Activated naive CD8-positive, alpha-beta T cell treated with anti-CD3 and anti-CD28 coated beads, Interleukin-2, amount 10 ng/mL, durations not matched to agents 7 days and 5 days (primary cell): ENCODE results near the gene KIZ. TPM values are rescaled to one million over a fixed set of nuclear protein-coding genes. Genes with fewer than 3 reads are reported as not detected.

ENCODE experiments used
- ATAC-seq: fragments of 150-1000 bp; cut with Tn5 transposase; one replicate; pipeline ENCODE4 v1.10.0; 2021; ENCODE audit warnings: low read depth, moderate library complexity
- POLR2A ChIA-PET: fragments of 350-600 bp; sonication (Branson Sonifier 250); formaldehyde crosslinking; loops from one replicate; lab custom pipeline; 2021; ENCODE audit warnings: antibody characterized with exemption; lab: Charles Lee
- DNase-seq: peaks from one replicate; pipeline ENCODE4 v3.0.0; 2021
- H3K27ac Mint-ChIP-seq: one replicate; pipeline ENCODE4 v1.8.0; 2022; ENCODE audit warnings: mild to moderate bottlenecking, mixed read lengths
- H3K27me3 Mint-ChIP-seq: one replicate; pipeline ENCODE4 v1.8.0; 2022; ENCODE audit warnings: mild to moderate bottlenecking, moderate library complexity, mixed read lengths
- H3K36me3 Mint-ChIP-seq: one replicate; pipeline ENCODE4 v1.8.0; 2021; ENCODE audit warnings: mild to moderate bottlenecking, mixed read lengths
- H3K4me1 Mint-ChIP-seq: one replicate; pipeline ENCODE4 v1.8.0; 2021; ENCODE audit warnings: mixed read lengths
- H3K4me3 Mint-ChIP-seq: one replicate; pipeline ENCODE4 v1.8.0; 2022; ENCODE audit warnings: mild to moderate bottlenecking, moderate library complexity, mixed read lengths
- H3K9me3 Mint-ChIP-seq: one replicate; pipeline ENCODE4 v1.8.0; 2021; ENCODE audit warnings: mixed read lengths
- total RNA-seq, 2 experiments: library from RNA; stranded (reverse); gene quantifications; one replicate each; pipeline ENCODE4 v1.2.3, GENCODE V29; 2021

Gene KIZ
- total RNA-seq, 2 experiments from 2014 or later: 33.4 to 36.6 TPM

DNA sequence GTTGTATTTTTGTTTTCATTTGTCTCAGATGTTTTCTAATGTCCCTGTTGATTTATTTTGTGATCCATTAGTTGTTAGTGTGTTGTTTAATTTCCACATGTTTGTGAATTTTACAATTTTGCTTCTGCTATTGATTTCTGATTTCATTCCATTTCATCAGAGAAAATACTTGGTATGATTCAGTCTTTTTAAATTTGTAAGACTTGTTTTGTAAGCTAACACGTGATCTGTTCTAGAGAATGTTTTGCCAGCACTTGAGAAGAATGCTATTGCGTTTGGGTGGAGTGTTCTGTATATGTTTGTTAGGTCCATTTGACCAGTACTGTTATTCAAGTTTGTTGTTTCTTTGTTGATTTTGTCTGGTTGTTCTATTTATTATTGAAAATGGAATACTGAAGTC is 53.9 kb downstream of the KIZ start:
- no peak for ATAC-seq
- Mint-ChIP-seq H3K27ac (no peak overlapping the region), H3K4me3 (no peak overlapping the region), H3K4me1 (peaks cover 22% of the 10 kb centered on the region), H3K9me3 (peaks cover 4% of the 10 kb centered on the region), H3K27me3 (no peaks in the 10 kb centered on the region), H3K36me3 (peaks cover 24% of the 10 kb centered on the region)
- POLR2A ChIA-PET: no interaction called here
- no peak for DNase-seq

DNA sequence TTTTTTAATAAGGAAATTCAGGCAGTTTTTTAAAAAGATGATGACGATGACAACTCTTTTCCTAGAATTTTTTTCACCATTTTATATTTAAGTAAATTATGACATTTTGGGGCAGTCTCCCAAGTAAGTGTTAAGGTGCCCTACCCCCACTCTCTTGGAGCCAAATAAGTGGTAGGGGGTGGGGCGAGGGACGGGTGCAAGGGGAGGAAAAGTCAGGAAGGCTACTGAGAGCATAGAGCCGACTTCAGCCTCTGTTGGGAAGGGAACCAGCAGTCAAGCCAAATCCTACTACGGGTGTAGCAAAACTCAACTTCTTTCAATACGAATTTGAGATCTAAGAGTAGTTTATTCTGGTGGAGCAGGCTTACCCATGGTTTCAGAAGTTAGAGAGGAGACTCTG is 54.4 kb downstream of the KIZ start:
- Mint-ChIP-seq H3K4me3 (no peak overlapping the region), H3K27me3 (no peaks in the 10 kb centered on the region), H3K27ac (no peak overlapping the region), H3K9me3 (peaks cover 4% of the 10 kb centered on the region), H3K36me3 (peaks cover 24% of the 10 kb centered on the region), H3K4me1 (peaks cover 18% of the 10 kb centered on the region)
- ATAC-seq: no peak
- DNase-seq: no peak
- POLR2A ChIA-PET: no interaction called here

- Mint-ChIP-seq H3K4me3 (no peak overlapping the region), H3K27me3 (no peaks in the 10 kb centered on the region), H3K9me3 (peaks cover 4% of the 10 kb centered on the region), H3K36me3 (peaks cover 21% of the 10 kb centered on the region), H3K4me1 (peaks cover 10% of the 10 kb centered on the region), H3K27ac (no peak overlapping the region)
- ATAC-seq (no peak), DNase-seq (no peak)
- POLR2A ChIA-PET: no interaction called here
Observed at GRCh38 chr20:21181028-21181427, 55.1 kb downstream of the KIZ start.

- DNase-seq: no peak
- peaks cover 2% of the 10 kb centered on the region for H3K4me1 Mint-ChIP-seq
- peaks cover 15% of the 10 kb centered on the region for H3K36me3 Mint-ChIP-seq
- no peaks in the 10 kb centered on the region for H3K9me3 Mint-ChIP-seq
- no peaks in the 10 kb centered on the region for H3K27me3 Mint-ChIP-seq
- POLR2A ChIA-PET: interaction anchor here (1.1 kb wide), 1 partner anchor 36 kb away, joined by 3 read pairs; no protein-coding TSS in a partner anchor
- no peak overlapping the region for H3K4me3 Mint-ChIP-seq
- no peak for ATAC-seq
- no peak overlapping the region for H3K27ac Mint-ChIP-seq
Observed at GRCh38 chr20:21182832-21183563, 57.1 kb downstream of the KIZ start.

DNA sequence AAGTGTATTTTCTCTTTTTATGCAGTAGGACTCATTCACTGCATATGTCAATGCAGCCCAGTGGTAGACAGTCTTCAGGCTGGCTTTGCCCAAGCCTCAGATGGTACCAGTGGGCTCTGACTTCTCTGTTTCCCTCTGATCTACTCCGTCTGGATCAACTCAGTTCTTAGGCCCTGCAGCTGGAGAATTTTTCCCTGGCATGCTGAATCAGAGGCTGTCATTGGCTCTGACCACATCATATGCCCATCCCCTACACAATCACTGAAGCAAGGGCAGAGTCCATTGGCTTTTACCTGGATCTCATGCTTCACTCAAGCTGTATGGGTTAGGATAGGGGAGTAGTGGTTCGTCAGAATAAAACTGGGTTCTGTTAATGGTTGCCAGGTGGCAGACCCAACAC is 57.8 kb downstream of the KIZ start:
- H3K27me3 Mint-ChIP-seq: no peaks in the 10 kb centered on the region
- H3K9me3 Mint-ChIP-seq: no peaks in the 10 kb centered on the region
- no peak overlapping the region for H3K4me3 Mint-ChIP-seq
- no peak for DNase-seq
- peaks cover 1% of the 10 kb centered on the region for H3K4me1 Mint-ChIP-seq
- no peak for ATAC-seq
- no peak overlapping the region for H3K27ac Mint-ChIP-seq
- POLR2A ChIA-PET: no interaction called here
- peaks cover 13% of the 10 kb centered on the region for H3K36me3 Mint-ChIP-seq

- ATAC-seq (no peak), DNase-seq (no peak)
- H3K4me3 Mint-ChIP-seq: no peak overlapping the region
- POLR2A ChIA-PET: no interaction called here
- H3K9me3 Mint-ChIP-seq: no peaks in the 10 kb centered on the region
- peaks cover 10% of the 10 kb centered on the region for H3K36me3 Mint-ChIP-seq
- H3K4me1 Mint-ChIP-seq: no peaks in the 10 kb centered on the region
- H3K27me3 Mint-ChIP-seq: no peaks in the 10 kb centered on the region
- no peak overlapping the region for H3K27ac Mint-ChIP-seq
Observed at GRCh38 chr20:21184819-21185218, 58.9 kb downstream of the KIZ start.

- ATAC-seq: no peak
- Mint-ChIP-seq H3K27me3 (no peaks in the 10 kb centered on the region), H3K4me1 (peaks cover 2% of the 10 kb centered on the region), H3K27ac (no peak overlapping the region), H3K4me3 (no peak overlapping the region), H3K9me3 (no peaks in the 10 kb centered on the region), H3K36me3 (peaks cover 8% of the 10 kb centered on the region)
- no peak for DNase-seq
- POLR2A ChIA-PET: no interaction called here
Observed at GRCh38 chr20:21185849-21186248, 60.0 kb downstream of the KIZ start.

GRCh38 chr20:21189761-21190523 is 64.1 kb downstream of the KIZ start:
- Mint-ChIP-seq H3K36me3 (peaks cover 3% of the 10 kb centered on the region), H3K4me3 (no peak overlapping the region), H3K4me1 (peaks cover 4% of the 10 kb centered on the region), H3K27ac (no peak overlapping the region), H3K9me3 (no peaks in the 10 kb centered on the region), H3K27me3 (no peaks in the 10 kb centered on the region)
- DNase-seq (no peak), ATAC-seq (no peak)
- POLR2A ChIA-PET: no interaction called here

DNA sequence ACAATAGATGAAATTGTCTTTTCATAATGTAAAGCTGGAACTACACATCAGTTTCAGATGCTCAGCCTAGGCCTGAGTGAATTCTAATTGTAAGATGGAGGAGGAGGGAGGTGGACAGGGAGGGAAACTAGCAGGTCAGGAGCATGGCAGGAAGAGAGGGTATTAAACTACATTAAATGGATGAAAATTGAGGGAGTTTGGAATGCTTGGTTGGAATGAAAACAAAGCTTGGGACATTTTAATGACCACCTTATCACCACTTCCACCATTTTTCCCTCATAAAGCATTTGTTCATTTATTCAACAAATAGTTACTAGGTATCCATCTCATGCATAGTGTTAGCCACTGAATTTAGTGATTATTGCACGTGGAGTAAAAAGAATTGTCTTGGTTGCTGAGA is 65.0 kb downstream of the KIZ start:
- no peaks in the 10 kb centered on the region for H3K9me3 Mint-ChIP-seq
- H3K4me3 Mint-ChIP-seq: no peak overlapping the region
- peaks cover 4% of the 10 kb centered on the region for H3K4me1 Mint-ChIP-seq
- no peak overlapping the region for H3K27ac Mint-ChIP-seq
- H3K36me3 Mint-ChIP-seq: peaks cover 3% of the 10 kb centered on the region
- H3K27me3 Mint-ChIP-seq: no peaks in the 10 kb centered on the region
- ATAC-seq (no peak), DNase-seq (no peak)
- POLR2A ChIA-PET: interaction anchor here (0.6 kb wide), 1 partner anchor 66 kb away, joined by 4 read pairs; no protein-coding TSS in a partner anchor

- no peaks in the 10 kb centered on the region for H3K9me3 Mint-ChIP-seq
- DNase-seq: no peak
- no peaks in the 10 kb centered on the region for H3K27me3 Mint-ChIP-seq
- H3K4me1 Mint-ChIP-seq: peaks cover 4% of the 10 kb centered on the region
- no peak overlapping the region for H3K4me3 Mint-ChIP-seq
- H3K27ac Mint-ChIP-seq: no peak overlapping the region
- H3K36me3 Mint-ChIP-seq: no peaks in the 10 kb centered on the region
- POLR2A ChIA-PET: interaction anchor here (0.7 kb wide), 2 partner anchors 9 to 159 kb away, joined by 3 to 6 read pairs; no protein-coding TSS in a partner anchor
- no peak for ATAC-seq
Observed at GRCh38 chr20:21191839-21192238, 66.0 kb downstream of the KIZ start.

GRCh38 chr20:21202259-21202658 is 76.4 kb downstream of the KIZ start:
- H3K36me3 Mint-ChIP-seq: peaks cover 6% of the 10 kb centered on the region
- H3K27ac Mint-ChIP-seq: no peak overlapping the region
- no peak for ATAC-seq
- no peak for DNase-seq
- POLR2A ChIA-PET: no interaction called here
- no peak overlapping the region for H3K4me3 Mint-ChIP-seq
- H3K27me3 Mint-ChIP-seq: no peaks in the 10 kb centered on the region
- H3K9me3 Mint-ChIP-seq: no peaks in the 10 kb centered on the region
- H3K4me1 Mint-ChIP-seq: no peaks in the 10 kb centered on the region

DNA sequence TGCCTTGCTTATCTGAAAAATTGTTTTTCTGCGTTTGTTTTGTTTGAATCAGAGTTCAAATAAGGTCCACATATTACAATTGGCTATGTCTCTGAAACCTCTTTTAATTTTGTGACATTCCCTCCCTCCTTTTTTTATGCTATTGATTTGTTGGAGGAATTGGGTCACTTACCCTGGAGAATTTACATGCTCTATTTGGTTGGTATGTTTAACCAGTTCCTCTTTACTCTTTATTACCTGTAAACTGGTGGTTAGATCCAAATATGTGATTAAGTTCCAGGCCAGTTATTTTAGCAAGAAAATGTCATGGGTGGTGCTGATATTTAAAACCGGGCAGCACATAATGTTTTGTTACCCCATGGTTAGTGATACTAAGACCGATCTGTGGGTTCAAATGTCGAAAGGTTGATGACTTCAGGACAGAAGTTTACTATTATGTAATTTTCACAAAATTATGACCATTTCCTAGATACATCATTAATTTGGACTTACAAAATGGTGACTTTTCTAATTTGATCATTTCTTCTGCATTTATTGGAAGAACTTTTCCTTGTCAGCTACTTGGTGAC is 77.3 kb downstream of the KIZ start:
- POLR2A ChIA-PET: no interaction called here

DNA sequence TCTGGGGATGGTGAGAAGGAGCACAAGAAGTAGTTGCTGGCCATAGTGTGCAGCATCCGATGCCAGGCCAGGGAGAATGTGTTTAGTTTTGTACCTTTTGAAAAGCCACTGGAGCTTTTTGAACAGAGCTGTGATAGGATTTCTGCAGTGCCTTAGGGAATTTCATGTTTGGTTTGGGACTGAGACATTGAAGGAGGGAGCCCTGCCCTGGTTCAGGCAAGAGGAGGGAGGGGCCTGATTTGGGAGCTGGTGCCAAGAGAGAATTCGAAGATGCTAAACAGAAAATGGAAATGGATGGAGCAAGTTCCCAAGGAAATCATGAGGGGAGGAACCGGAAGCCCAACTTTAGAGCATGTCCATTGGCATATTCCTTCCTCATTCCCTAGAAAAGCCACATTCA is 80.7 kb downstream of the KIZ start:
- no peak overlapping the region for H3K27ac Mint-ChIP-seq
- ATAC-seq (no peak), DNase-seq (no peak)
- POLR2A ChIA-PET: no interaction called here
- H3K4me3 Mint-ChIP-seq: no peak overlapping the region
- H3K4me1 Mint-ChIP-seq: no peaks in the 10 kb centered on the region
- H3K27me3 Mint-ChIP-seq: no peaks in the 10 kb centered on the region
- peaks cover 6% of the 10 kb centered on the region for H3K36me3 Mint-ChIP-seq
- no peaks in the 10 kb centered on the region for H3K9me3 Mint-ChIP-seq

More for the DNA sequence above, 77.3 kb downstream of the KIZ start:
- DNase-seq (no peak), ATAC-seq (no peak)
- Mint-ChIP-seq H3K4me3 (no peak overlapping the region), H3K27me3 (no peaks in the 10 kb centered on the region), H3K27ac (no peak overlapping the region), H3K36me3 (peaks cover 6% of the 10 kb centered on the region), H3K9me3 (no peaks in the 10 kb centered on the region), H3K4me1 (no peaks in the 10 kb centered on the region)
